ENCODE results near the gene C15orf39. TPM values are rescaled to one million over a fixed set of nuclear protein-coding genes. Genes with fewer than 3 reads are reported as not detected.

C15orf39 gene
- total and polyA plus RNA-seq, 2 experiments from 2014 or later, result 13.4 to 54.1 TPM

DNA sequence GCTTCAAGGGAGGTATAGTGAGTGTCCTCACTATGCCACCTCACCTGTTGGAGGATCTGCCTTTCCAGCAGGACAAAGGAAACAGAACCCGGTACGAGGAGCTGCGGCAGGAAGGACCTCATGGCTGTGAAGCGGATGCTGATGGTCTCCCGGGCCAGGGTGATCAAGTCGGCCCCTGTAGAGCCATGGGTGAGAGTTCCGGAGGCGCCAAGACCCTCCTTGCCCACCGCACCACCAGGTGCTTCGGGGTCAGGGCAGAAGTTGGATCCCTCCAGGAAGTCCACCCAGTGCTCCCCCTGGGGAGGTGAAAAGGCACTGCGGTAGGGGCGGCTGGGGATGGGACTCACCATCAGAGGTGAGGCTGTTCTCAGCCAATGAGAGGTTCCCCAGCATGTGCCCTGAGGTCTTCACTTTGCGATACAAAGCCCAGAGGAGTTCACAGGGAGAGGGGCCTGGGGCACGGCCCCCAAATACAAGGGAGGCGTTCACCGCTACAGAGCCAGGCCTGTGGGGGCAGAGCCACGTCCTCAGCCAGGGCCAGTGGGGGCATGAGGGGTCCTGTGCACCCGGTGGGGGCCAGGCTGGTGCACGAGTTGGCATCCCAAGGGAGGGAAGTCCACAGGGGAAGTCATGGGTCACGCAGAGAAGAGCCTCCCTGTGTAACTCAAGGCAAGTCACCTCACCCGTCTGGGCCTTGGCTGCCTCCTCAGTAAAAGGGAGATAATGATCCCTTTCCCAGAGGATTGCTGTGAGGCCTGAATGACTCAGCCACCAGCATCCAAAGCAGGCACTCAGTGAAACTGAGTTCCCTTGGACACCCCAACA, 27.7 kb downstream of the C15orf39 start:
- ATAC-seq, result no peak

More for the DNA sequence above, 27.7 kb downstream of the C15orf39 start:
- H3K27ac ChIP-seq (ENCODE audit: low read depth), result no peak overlapping the region
- Mint-ChIP-seq H3K36me3 (ENCODE audit: low read depth) (peaks cover 2% of the 10 kb centered on the region; the same call in 1 of the 3 replicates), H3K4me3 (no peak overlapping the region), H3K27me3 (ENCODE audit: insufficient read depth, low read depth, poor library complexity) (peaks cover 15% of the 10 kb centered on the region), H3K9me3 (no peaks in the 10 kb centered on the region; the same call in 2 of the 3 replicates), H3K4me1 (peaks cover 15% of the 10 kb centered on the region), H3K27ac (no peak overlapping the region)
- no peak overlapping the region for H3K4me2 ChIP-seq
- H4K20me1 ChIP-seq (replicated peaks; ENCODE audit: insufficient read depth), result no peaks in the 10 kb centered on the region
- no peak overlapping the region for H3K4me3 ChIP-seq
- no peaks in the 10 kb centered on the region for H3K4me1 ChIP-seq (ENCODE audit: insufficient read depth)
- H3F3A ChIP-seq (replicated peaks; ENCODE audit: low read depth), result no peaks in the 10 kb centered on the region
- DNase-seq (ENCODE audit: low spot score), result no peak
- H3K79me2 ChIP-seq (replicated peaks; ENCODE audit: insufficient read depth), result no peaks in the 10 kb centered on the region
- no peaks in the 10 kb centered on the region for H3K27me3 ChIP-seq (ENCODE audit: insufficient read depth)
- TF ChIP-seq, protein P1, sequence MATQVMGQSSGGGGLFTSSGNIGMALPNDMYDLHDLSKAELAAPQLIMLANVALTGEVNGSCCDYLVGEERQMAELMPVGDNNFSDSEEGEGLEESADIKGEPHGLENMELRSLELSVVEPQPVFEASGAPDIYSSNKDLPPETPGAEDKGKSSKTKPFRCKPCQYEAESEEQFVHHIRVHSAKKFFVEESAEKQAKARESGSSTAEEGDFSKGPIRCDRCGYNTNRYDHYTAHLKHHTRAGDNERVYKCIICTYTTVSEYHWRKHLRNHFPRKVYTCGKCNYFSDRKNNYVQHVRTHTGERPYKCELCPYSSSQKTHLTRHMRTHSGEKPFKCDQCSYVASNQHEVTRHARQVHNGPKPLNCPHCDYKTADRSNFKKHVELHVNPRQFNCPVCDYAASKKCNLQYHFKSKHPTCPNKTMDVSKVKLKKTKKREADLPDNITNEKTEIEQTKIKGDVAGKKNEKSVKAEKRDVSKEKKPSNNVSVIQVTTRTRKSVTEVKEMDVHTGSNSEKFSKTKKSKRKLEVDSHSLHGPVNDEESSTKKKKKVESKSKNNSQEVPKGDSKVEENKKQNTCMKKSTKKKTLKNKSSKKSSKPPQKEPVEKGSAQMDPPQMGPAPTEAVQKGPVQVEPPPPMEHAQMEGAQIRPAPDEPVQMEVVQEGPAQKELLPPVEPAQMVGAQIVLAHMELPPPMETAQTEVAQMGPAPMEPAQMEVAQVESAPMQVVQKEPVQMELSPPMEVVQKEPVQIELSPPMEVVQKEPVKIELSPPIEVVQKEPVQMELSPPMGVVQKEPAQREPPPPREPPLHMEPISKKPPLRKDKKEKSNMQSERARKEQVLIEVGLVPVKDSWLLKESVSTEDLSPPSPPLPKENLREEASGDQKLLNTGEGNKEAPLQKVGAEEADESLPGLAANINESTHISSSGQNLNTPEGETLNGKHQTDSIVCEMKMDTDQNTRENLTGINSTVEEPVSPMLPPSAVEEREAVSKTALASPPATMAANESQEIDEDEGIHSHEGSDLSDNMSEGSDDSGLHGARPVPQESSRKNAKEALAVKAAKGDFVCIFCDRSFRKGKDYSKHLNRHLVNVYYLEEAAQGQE (IDR thresholded peaks at IDR 0.05; ENCODE audit: unreplicated experiment), result no peak
- TF ChIP-seq NANOG (IDR thresholded peaks at IDR 0.05; ENCODE audit: borderline replicate concordance) (no peak), STAT1 (IDR thresholded peaks at IDR 0.05; ENCODE audit: unreplicated experiment) (no peak), ZNF331 (CRISPR knock-in tag; IDR thresholded peaks at IDR 0.05; ENCODE audit: low read depth) (no peak), ZNF114 (CRISPR knock-in tag; IDR thresholded peaks at IDR 0.05) (no peak), JUNB (IDR thresholded peaks at IDR 0.05; ENCODE audit: unreplicated experiment) (no peak), CREB1 (CRISPR knock-in tag; IDR thresholded peaks at IDR 0.05; ENCODE audit: low read depth) (no peak), EZH2 (IDR thresholded peaks at IDR 0.05; ENCODE audit: low read depth, unreplicated experiment) (no peak), EZH2phosphoT487 (IDR thresholded peaks at IDR 0.05; ENCODE audit: unreplicated experiment) (no peak), POLR2AphosphoS5 (IDR thresholded peaks at IDR 0.05; ENCODE audit: low read depth) (no peak)
- TF ChIP-seq, protein P2, sequence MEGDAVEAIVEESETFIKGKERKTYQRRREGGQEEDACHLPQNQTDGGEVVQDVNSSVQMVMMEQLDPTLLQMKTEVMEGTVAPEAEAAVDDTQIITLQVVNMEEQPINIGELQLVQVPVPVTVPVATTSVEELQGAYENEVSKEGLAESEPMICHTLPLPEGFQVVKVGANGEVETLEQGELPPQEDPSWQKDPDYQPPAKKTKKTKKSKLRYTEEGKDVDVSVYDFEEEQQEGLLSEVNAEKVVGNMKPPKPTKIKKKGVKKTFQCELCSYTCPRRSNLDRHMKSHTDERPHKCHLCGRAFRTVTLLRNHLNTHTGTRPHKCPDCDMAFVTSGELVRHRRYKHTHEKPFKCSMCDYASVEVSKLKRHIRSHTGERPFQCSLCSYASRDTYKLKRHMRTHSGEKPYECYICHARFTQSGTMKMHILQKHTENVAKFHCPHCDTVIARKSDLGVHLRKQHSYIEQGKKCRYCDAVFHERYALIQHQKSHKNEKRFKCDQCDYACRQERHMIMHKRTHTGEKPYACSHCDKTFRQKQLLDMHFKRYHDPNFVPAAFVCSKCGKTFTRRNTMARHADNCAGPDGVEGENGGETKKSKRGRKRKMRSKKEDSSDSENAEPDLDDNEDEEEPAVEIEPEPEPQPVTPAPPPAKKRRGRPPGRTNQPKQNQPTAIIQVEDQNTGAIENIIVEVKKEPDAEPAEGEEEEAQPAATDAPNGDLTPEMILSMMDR (conservative IDR thresholded peaks at IDR 0.05; ENCODE audit: low read depth in 2 of 2), result no peak
- TF ChIP-seq, protein P3, sequence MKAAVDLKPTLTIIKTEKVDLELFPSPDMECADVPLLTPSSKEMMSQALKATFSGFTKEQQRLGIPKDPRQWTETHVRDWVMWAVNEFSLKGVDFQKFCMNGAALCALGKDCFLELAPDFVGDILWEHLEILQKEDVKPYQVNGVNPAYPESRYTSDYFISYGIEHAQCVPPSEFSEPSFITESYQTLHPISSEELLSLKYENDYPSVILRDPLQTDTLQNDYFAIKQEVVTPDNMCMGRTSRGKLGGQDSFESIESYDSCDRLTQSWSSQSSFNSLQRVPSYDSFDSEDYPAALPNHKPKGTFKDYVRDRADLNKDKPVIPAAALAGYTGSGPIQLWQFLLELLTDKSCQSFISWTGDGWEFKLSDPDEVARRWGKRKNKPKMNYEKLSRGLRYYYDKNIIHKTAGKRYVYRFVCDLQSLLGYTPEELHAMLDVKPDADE (IDR thresholded peaks at IDR 0.05), result no peak
- TF ChIP-seq, protein P4, sequence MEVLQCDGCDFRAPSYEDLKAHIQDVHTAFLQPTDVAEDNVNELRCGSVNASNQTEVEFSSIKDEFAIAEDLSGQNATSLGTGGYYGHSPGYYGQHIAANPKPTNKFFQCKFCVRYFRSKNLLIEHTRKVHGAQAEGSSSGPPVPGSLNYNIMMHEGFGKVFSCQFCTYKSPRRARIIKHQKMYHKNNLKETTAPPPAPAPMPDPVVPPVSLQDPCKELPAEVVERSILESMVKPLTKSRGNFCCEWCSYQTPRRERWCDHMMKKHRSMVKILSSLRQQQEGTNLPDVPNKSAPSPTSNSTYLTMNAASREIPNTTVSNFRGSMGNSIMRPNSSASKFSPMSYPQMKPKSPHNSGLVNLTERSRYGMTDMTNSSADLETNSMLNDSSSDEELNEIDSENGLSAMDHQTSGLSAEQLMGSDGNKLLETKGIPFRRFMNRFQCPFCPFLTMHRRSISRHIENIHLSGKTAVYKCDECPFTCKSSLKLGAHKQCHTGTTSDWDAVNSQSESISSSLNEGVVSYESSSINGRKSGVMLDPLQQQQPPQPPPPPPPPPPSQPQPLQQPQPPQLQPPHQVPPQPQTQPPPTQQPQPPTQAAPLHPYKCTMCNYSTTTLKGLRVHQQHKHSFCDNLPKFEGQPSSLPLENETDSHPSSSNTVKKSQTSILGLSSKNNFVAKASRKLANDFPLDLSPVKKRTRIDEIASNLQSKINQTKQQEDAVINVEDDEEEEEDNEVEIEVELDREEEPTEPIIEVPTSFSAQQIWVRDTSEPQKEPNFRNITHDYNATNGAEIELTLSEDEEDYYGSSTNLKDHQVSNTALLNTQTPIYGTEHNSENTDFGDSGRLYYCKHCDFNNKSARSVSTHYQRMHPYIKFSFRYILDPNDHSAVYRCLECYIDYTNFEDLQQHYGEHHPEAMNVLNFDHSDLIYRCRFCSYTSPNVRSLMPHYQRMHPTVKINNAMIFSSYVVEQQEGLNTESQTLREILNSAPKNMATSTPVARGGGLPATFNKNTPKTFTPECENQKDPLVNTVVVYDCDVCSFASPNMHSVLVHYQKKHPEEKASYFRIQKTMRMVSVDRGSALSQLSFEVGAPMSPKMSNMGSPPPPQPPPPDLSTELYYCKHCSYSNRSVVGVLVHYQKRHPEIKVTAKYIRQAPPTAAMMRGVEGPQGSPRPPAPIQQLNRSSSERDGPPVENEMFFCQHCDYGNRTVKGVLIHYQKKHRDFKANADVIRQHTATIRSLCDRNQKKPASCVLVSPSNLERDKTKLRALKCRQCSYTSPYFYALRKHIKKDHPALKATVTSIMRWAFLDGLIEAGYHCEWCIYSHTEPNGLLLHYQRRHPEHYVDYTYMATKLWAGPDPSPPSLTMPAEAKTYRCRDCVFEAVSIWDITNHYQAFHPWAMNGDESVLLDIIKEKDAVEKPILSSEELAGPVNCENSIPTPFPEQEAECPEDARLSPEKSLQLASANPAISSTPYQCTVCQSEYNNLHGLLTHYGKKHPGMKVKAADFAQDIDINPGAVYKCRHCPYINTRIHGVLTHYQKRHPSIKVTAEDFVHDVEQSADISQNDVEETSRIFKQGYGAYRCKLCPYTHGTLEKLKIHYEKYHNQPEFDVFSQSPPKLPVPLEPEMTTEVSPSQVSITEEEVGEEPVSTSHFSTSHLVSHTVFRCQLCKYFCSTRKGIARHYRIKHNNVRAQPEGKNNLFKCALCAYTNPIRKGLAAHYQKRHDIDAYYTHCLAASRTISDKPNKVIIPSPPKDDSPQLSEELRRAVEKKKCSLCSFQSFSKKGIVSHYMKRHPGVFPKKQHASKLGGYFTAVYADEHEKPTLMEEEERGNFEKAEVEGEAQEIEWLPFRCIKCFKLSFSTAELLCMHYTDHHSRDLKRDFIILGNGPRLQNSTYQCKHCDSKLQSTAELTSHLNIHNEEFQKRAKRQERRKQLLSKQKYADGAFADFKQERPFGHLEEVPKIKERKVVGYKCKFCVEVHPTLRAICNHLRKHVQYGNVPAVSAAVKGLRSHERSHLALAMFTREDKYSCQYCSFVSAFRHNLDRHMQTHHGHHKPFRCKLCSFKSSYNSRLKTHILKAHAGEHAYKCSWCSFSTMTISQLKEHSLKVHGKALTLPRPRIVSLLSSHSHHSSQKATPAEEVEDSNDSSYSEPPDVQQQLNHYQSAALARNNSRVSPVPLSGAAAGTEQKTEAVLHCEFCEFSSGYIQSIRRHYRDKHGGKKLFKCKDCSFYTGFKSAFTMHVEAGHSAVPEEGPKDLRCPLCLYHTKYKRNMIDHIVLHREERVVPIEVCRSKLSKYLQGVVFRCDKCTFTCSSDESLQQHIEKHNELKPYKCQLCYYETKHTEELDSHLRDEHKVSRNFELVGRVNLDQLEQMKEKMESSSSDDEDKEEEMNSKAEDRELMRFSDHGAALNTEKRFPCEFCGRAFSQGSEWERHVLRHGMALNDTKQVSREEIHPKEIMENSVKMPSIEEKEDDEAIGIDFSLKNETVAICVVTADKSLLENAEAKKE (CRISPR knock-in tag; IDR thresholded peaks at IDR 0.05), result no peak
- H3K9me2 ChIP-seq (ENCODE audit: insufficient read depth), result no peaks in the 10 kb centered on the region
- no peaks in the 10 kb centered on the region for H3K36me3 ChIP-seq (ENCODE audit: insufficient read depth)
- no peak overlapping the region for H2AFZ ChIP-seq

All from GM23338 (cell line).